ENCODE data around the gene FAM47E. TPM values are rescaled to one million over a fixed set of nuclear protein-coding genes. Genes with fewer than 3 reads are reported as not detected.
A peak's percentile ranks its signal among the peaks of the same experiment; 100 is the strongest.

The FAM47E gene
- total and polyA plus RNA-seq, 2 of the 13 experiments (the other 11 are each of a cell fraction or from before 2014, with no cell fraction given): 0.33 to 0.66 TPM

GRCh38 chr4:76213415-76214176 lies 37.9 kb upstream of the FAM47E start, which contains the start of gene SCARB2 (continued):
- TF ChIP-seq CEBPZ (IDR thresholded peaks at IDR 0.05; ENCODE audit: low read length) (no peak), IRX3 (CRISPR knock-in tag; IDR thresholded peaks at IDR 0.05; ENCODE audit: borderline replicate concordance, low read depth) (peak; percentile 82; the same call in 1 of the 2 replicates), ONECUT2 (CRISPR knock-in tag; IDR thresholded peaks at IDR 0.05) (no peak), MAZ (IDR thresholded peaks at IDR 0.05; ENCODE audit: borderline replicate concordance, low read depth, low read length) (peak; percentile 53; the same call in 1 of the 2 replicates), MAZ (CRISPR knock-in tag; IDR thresholded peaks at IDR 0.05; ENCODE audit: low read depth) (peak; percentile 84), PHF5A (CRISPR knock-in tag; IDR thresholded peaks at IDR 0.05; ENCODE audit: low read depth, unreplicated experiment) (no peak), ERF (CRISPR knock-in tag; IDR thresholded peaks at IDR 0.05) (no peak), ZNF547 (CRISPR knock-in tag; IDR thresholded peaks at IDR 0.05) (peak; percentile 70; the same call in 1 of the 2 replicates), SMAD1 (CRISPR knock-in tag; IDR thresholded peaks at IDR 0.05; ENCODE audit: borderline replicate concordance, low read depth) (no peak), SRF (IDR thresholded peaks at IDR 0.05; ENCODE audit: low read depth, low read length) (no peak), ZBTB49 (CRISPR knock-in tag; IDR thresholded peaks at IDR 0.05; ENCODE audit: borderline replicate concordance) (no peak), SRY (CRISPR knock-in tag; IDR thresholded peaks at IDR 0.05) (peak; percentile 74), ZNF280B (CRISPR knock-in tag; IDR thresholded peaks at IDR 0.05; ENCODE audit: borderline replicate concordance) (0 out of 2 replicates have a peak, but pooled peaks have one; percentile 35), ZNF296 (CRISPR knock-in tag; conservative IDR thresholded peaks at IDR 0.05) (no peak), HNF4A (CRISPR knock-in tag; IDR thresholded peaks at IDR 0.05) (no peak), ZNF253 (CRISPR knock-in tag; IDR thresholded peaks at IDR 0.05; ENCODE audit: borderline replicate concordance) (peak; percentile 50; the same call in 1 of the 2 replicates), KLF12 (CRISPR knock-in tag; IDR thresholded peaks at IDR 0.05; ENCODE audit: borderline replicate concordance) (no peak; the same call in 1 of the 2 replicates)
- TF ChIP-seq, protein P1, sequence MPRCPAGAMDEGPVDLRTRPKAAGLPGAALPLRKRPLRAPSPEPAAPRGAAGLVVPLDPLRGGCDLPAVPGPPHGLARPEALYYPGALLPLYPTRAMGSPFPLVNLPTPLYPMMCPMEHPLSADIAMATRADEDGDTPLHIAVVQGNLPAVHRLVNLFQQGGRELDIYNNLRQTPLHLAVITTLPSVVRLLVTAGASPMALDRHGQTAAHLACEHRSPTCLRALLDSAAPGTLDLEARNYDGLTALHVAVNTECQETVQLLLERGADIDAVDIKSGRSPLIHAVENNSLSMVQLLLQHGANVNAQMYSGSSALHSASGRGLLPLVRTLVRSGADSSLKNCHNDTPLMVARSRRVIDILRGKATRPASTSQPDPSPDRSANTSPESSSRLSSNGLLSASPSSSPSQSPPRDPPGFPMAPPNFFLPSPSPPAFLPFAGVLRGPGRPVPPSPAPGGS (CRISPR knock-in tag; IDR thresholded peaks at IDR 0.05): peak; percentile 94; the same call in 1 of the 2 replicates
